ENCODE results near the gene GAD1. TPM values are rescaled to one million over a fixed set of nuclear protein-coding genes. Genes with fewer than 3 reads are reported as not detected.

The GAD1 gene
- total RNA-seq, 1 donor from 2014 or later: 4.9 TPM

DNA sequence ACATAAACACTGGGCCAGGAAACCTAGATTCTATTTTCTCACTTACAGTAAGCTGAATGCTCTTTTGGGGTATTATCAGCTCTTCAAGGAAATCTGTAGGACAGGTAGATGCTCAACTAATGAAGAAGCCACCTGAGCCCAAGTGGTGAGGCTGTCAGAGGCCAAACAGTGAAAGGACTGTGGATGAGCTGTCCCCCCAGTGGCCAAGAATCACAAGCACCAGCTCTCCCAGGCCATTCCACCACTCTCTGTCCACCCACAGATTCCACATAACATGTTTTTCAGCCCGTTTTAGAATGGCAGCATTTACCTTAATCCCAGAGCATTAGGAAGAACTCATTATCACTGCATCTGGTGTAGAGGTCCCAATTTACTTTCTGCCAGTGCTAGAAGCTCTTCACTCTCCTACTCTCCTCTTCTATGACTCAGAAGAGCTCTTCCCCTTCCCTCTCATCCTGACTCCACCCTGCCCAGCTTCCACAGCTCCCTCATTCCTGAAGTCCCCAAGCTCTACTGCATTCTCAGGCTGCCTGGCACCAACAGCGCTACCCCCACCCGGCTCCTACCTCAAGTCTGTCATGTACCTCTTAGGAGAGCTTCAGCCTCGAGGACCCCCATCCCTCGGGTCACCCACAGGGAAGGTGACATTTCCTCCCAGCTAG, 68.6 kb downstream of the GAD1 start:
- H3K36me3 ChIP-seq (ENCODE audit: control insufficient read depth, insufficient read depth, low read length): no peaks in the 10 kb centered on the region
- DNase-seq (ENCODE audit: low read depth): no peak
- no peak overlapping the region for H3K4me3 ChIP-seq (ENCODE audit: low read depth, low read length)
- TF ChIP-seq, protein P1, sequence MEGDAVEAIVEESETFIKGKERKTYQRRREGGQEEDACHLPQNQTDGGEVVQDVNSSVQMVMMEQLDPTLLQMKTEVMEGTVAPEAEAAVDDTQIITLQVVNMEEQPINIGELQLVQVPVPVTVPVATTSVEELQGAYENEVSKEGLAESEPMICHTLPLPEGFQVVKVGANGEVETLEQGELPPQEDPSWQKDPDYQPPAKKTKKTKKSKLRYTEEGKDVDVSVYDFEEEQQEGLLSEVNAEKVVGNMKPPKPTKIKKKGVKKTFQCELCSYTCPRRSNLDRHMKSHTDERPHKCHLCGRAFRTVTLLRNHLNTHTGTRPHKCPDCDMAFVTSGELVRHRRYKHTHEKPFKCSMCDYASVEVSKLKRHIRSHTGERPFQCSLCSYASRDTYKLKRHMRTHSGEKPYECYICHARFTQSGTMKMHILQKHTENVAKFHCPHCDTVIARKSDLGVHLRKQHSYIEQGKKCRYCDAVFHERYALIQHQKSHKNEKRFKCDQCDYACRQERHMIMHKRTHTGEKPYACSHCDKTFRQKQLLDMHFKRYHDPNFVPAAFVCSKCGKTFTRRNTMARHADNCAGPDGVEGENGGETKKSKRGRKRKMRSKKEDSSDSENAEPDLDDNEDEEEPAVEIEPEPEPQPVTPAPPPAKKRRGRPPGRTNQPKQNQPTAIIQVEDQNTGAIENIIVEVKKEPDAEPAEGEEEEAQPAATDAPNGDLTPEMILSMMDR (IDR thresholded peaks at IDR 0.05; ENCODE audit: insufficient read depth, low read length, poor library complexity, severe bottlenecking): no peak
- H3K27me3 ChIP-seq (ENCODE audit: control insufficient read depth, insufficient read depth, low read length): no peaks in the 10 kb centered on the region

DNA sequence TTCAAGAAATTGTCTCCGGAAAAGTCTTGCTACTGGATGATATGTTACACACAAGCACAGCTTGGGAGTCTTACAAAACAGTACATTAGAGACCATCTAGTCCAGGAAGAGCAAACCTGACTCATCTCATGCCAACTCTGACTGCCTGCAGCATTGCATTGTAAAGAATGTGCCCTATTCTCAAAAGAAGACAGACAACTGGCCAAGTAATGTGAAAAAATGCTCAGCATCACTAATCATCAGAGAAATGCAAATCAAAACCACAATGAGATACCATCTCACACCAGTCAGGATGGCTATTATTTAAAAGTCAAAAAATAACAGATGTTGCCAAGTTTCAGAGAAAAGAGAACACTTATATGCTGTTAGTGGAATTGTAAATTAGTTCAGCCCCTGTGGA, 69.7 kb downstream of the GAD1 start:
- TF ChIP-seq, protein P1 (IDR thresholded peaks at IDR 0.05; ENCODE audit: insufficient read depth, low read length, poor library complexity, severe bottlenecking): no peak
- Histone ChIP-seq H3K4me3 (ENCODE audit: low read depth, low read length) (no peak overlapping the region), H3K27me3 (ENCODE audit: control insufficient read depth, insufficient read depth, low read length) (no peaks in the 10 kb centered on the region), H3K36me3 (ENCODE audit: control insufficient read depth, insufficient read depth, low read length) (no peaks in the 10 kb centered on the region)
- peak; percentile 65 for DNase-seq (ENCODE audit: low read depth)

DNA sequence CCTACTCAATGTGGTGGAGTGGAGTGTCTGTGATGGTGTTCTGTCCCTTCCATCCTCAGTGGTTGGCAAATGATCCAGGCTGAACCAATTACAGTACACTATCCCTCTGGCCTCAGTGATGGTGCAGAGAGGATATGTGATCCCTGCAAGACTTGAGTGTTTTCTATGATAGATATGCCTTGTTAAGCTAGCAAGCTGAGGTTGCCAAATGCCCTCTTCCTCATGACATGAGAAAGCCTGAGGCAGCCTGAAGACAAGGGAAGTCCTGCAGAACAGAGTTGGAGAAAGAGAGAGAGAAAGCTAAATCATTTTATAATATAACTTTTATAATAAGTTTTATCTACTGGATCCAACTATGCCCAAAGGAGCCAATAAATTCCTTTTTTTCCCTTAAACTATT, 70.8 kb downstream of the GAD1 start:
- no peak overlapping the region for H3K4me3 ChIP-seq (ENCODE audit: low read depth, low read length)
- no peak for DNase-seq (ENCODE audit: low read depth)
- TF ChIP-seq, protein P1 (IDR thresholded peaks at IDR 0.05; ENCODE audit: insufficient read depth, low read length, poor library complexity, severe bottlenecking): no peak
- H3K36me3 ChIP-seq (ENCODE audit: control insufficient read depth, insufficient read depth, low read length): no peaks in the 10 kb centered on the region
- no peaks in the 10 kb centered on the region for H3K27me3 ChIP-seq (ENCODE audit: control insufficient read depth, insufficient read depth, low read length)

DNA sequence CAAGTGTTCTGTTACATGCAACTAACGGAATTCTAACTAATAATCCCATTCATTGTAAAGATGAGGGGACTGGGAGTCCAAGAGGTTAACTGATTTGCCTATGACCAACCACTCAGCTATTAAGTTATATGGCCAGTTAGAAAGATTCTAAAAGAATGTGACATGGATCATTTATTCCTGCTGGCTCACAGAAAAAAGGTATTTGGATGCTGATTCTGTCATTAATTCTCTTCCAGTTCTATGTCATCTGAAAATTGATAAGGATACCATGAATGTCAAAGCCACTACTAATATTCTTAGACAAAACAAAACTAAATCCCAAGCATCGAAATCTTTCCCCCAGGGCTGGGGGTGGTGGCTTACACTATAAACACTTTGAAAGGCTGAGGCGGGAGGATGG, 71.2 kb downstream of the GAD1 start:
- no peak for DNase-seq (ENCODE audit: low read depth)
- no peak overlapping the region for H3K4me3 ChIP-seq (ENCODE audit: low read depth, low read length)
- H3K36me3 ChIP-seq (ENCODE audit: control insufficient read depth, insufficient read depth, low read length): no peaks in the 10 kb centered on the region
- no peaks in the 10 kb centered on the region for H3K27me3 ChIP-seq (ENCODE audit: control insufficient read depth, insufficient read depth, low read length)
- TF ChIP-seq, protein P1 (IDR thresholded peaks at IDR 0.05; ENCODE audit: insufficient read depth, low read length, poor library complexity, severe bottlenecking): no peak

DNA sequence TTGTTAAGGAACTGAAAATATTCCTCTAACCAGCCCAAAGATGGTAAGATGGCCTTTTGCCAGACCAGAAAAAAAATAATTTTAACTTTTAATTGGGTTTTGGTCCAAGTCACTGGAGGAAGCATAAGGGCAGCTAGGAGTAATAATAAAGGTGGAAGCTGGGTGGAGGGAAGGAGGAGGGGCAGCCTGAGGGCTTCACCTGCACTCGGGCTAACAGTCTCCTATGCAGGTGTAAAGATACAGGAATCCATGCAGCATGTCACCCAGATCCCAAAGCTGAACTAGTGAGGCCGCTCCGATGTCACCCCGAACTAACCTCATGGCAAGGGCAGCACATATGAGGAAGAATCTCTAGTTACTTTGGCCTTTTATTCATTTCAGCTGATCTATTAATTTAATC, 75.2 kb downstream of the GAD1 start:
- Histone ChIP-seq H3K4me3 (ENCODE audit: low read depth, low read length) (no peak overlapping the region), H3K36me3 (ENCODE audit: control insufficient read depth, insufficient read depth, low read length) (no peaks in the 10 kb centered on the region), H3K27me3 (ENCODE audit: control insufficient read depth, insufficient read depth, low read length) (no peaks in the 10 kb centered on the region)
- DNase-seq (ENCODE audit: low read depth): no peak
- TF ChIP-seq, protein P1 (IDR thresholded peaks at IDR 0.05; ENCODE audit: insufficient read depth, low read length, poor library complexity, severe bottlenecking): no peak

DNA sequence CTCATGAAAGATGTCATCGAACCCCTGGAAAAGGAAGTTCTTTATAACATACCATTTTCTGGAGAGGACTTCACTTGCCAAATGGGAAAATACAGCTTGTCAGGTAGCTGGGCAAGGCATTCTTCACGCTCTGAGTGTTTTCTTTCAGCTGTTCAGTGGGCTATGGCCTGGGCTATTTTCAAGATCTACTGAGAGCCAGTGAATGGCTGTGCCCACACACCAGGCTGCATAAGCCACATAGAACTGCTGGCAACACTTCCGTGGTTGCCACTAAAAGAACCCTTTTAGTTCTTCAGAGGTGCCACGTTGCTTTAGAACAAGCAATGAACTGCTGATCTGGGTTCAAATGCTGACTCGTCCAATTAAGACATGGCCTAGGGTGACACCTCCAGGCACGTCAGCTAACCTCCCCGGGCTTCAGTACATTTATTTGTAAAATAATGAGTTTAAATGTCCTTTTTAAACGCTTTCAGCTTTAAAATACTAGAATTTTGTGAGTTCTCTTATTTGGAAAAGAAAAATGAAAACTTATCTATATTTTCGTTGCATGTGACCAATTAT, 75.8 kb downstream of the GAD1 start:
- H3K36me3 ChIP-seq (ENCODE audit: control insufficient read depth, insufficient read depth, low read length): no peaks in the 10 kb centered on the region
- no peak overlapping the region for H3K4me3 ChIP-seq (ENCODE audit: low read depth, low read length)
- TF ChIP-seq, protein P1 (IDR thresholded peaks at IDR 0.05; ENCODE audit: insufficient read depth, low read length, poor library complexity, severe bottlenecking): no peak
- no peak for DNase-seq (ENCODE audit: low read depth)
- H3K27me3 ChIP-seq (ENCODE audit: control insufficient read depth, insufficient read depth, low read length): no peaks in the 10 kb centered on the region

All from kidney epithelial cell (primary cell).